Measurements from ENCODE around the gene AICDA. TPM values are rescaled to one million over a fixed set of nuclear protein-coding genes. Genes with fewer than 3 reads are reported as not detected.
A peak's percentile ranks its signal among the peaks of the same experiment; 100 is the strongest.
"Not testable (repeated sequence)": the region's sequence is repeated elsewhere in the genome, so short reads cannot be mapped to it uniquely, and the experiment has no call there.

Gene AICDA
- total RNA-seq, 1 experiment from 2014 or later = not detected

DNA sequence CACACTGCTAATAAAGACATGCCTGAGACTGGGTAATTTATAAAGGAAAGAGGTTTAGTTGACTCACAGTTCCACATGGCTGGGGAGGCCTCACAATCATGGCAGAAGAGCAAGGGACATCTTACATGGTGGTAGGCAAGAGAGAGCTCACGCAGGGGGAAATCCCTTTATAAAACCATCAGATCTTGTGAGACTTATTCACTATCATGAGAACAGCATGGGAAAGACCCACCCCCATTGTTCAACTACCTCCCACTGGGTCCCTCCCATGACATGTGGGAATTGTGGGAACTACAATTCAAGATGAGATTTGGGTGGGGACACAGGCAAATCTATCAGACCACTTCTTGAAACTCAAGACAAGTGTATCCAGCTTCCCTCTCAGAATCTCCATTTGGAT lies 1.2 kb upstream of the AICDA start:
- BruUV-seq (replicated peaks); intact Hi-C loops (cut with micrococcal nuclease); DNase-seq (ENCODE audit: low read depth, low spot score); POLR2A ChIA-PET; H3K9me2 ChIP-seq (ENCODE audit: insufficient read depth); H3K4me3 ChIP-seq (replicated peaks in 1 of 2; ENCODE audit: low read depth in 1 of 2, low read length in 2 of 2); H3K27me3 ChIP-seq (ENCODE audit: insufficient read depth, low read length); H3K4me1 ChIP-seq (ENCODE audit: control insufficient read depth in 1 of 2, insufficient read depth in 2 of 2, low read length in 2 of 2); ATAC-seq; H3K9ac ChIP-seq (ENCODE audit: low read length); H3K36me3 ChIP-seq (ENCODE audit: control insufficient read depth in 1 of 2, insufficient read depth in 2 of 2, low read length in 2 of 2); H2AFZ ChIP-seq (ENCODE audit: low read depth, low read length, poor library complexity, severe bottlenecking); H3K9me3 ChIP-seq (ENCODE audit: control insufficient read depth in 1 of 2, insufficient read depth in 1 of 2, low read depth in 1 of 2, low read length in 2 of 2); H4K20me1 ChIP-seq (ENCODE audit: insufficient read depth); H3K79me2 ChIP-seq (ENCODE audit: insufficient read depth, low read length); H3K27ac ChIP-seq (ENCODE audit: low read depth, low read length); RAD21 ChIA-PET (ENCODE audit: low non-redundant PET in 1 of 2, low total read pairs in 2 of 2, uncharacterized antibody in 2 of 2, unreplicated experiment in 2 of 2); H3K4me2 ChIP-seq (ENCODE audit: low read length): not testable (repeated sequence)
- CTCF ChIA-PET = interaction anchor here (3.8 kb wide), 1 partner anchor 70 kb away, joined by 11 read pairs; no protein-coding TSS in a partner anchor

DNA sequence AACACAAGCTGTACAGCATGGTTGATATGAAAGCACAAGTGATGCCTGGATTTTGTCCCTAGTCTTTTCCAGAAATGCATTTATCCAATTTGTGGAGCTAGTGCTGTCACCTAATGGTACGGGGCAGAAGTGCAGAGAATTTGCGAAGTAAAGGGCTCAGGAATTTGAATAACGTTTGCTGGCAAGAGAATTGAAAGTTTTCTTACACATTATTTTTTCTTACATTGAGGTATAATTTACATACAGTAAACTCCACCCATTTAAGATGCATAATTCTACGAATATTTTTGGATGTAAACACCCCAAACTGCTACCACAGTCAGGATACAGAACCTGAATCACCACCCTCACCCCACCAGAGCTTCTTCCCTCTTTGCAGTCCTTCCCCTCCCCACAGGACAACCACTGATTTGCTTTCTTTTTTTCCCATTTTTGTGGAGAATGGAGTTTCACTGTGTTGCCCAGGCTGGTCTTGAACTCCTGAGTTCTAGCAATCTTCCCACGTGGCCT lies 3.5 kb downstream of the AICDA start:
- TF ChIP-seq, protein P1, sequence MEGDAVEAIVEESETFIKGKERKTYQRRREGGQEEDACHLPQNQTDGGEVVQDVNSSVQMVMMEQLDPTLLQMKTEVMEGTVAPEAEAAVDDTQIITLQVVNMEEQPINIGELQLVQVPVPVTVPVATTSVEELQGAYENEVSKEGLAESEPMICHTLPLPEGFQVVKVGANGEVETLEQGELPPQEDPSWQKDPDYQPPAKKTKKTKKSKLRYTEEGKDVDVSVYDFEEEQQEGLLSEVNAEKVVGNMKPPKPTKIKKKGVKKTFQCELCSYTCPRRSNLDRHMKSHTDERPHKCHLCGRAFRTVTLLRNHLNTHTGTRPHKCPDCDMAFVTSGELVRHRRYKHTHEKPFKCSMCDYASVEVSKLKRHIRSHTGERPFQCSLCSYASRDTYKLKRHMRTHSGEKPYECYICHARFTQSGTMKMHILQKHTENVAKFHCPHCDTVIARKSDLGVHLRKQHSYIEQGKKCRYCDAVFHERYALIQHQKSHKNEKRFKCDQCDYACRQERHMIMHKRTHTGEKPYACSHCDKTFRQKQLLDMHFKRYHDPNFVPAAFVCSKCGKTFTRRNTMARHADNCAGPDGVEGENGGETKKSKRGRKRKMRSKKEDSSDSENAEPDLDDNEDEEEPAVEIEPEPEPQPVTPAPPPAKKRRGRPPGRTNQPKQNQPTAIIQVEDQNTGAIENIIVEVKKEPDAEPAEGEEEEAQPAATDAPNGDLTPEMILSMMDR (IDR thresholded peaks at IDR 0.05 in 2 of 3, conservative IDR thresholded peaks at IDR 0.05 in 1 of 3; ENCODE audit: borderline replicate concordance in 1 of 3, insufficient read depth in 1 of 3, low read depth in 2 of 3, low read length in 2 of 3) = peak; percentile 64 to 86 (median 76)
- TF ChIP-seq, protein P2, sequence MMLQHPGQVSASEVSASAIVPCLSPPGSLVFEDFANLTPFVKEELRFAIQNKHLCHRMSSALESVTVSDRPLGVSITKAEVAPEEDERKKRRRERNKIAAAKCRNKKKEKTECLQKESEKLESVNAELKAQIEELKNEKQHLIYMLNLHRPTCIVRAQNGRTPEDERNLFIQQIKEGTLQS (IDR thresholded peaks at IDR 0.05) = no peak
- TF ChIP-seq RAD21 (IDR thresholded peaks at IDR 0.05; ENCODE audit: low read depth) = peak; percentile 70
- peak overlapping the region; percentile 70 for H2AFZ ChIP-seq (ENCODE audit: low read depth, low read length, poor library complexity, severe bottlenecking)

More for the DNA sequence above, 3.5 kb downstream of the AICDA start:
- no peaks in the 10 kb centered on the region for H3K36me3 ChIP-seq (ENCODE audit: control insufficient read depth in 1 of 2, insufficient read depth in 2 of 2, low read length in 2 of 2)
- intact Hi-C loops (cut with micrococcal nuclease) = loop anchor here (2.0 kb wide), 1 partner anchor 64 kb away; no protein-coding TSS in a partner anchor
- DNase-seq (ENCODE audit: low read depth, low spot score) = peak; percentile 35
- no peaks in the 10 kb centered on the region for H3K79me2 ChIP-seq (ENCODE audit: insufficient read depth, low read length)
- H3K9me2 ChIP-seq (ENCODE audit: insufficient read depth) = no peaks in the 10 kb centered on the region
- no peaks in the 10 kb centered on the region for H3K27me3 ChIP-seq (ENCODE audit: insufficient read depth, low read length)
- no peaks in the 10 kb centered on the region for H4K20me1 ChIP-seq (ENCODE audit: insufficient read depth)
- RAD21 ChIA-PET (ENCODE audit: low non-redundant PET in 1 of 2, low total read pairs in 2 of 2, uncharacterized antibody in 2 of 2, unreplicated experiment in 2 of 2) = interaction anchor here (2.3 to 3.2 kb wide), 2 partner anchors 65 kb away, joined by 10 to 12 read pairs; no protein-coding TSS in a partner anchor
- POLR2A ChIA-PET = no interaction called here
- H3K9me3 ChIP-seq (ENCODE audit: control insufficient read depth in 1 of 2, insufficient read depth in 1 of 2, low read depth in 1 of 2, low read length in 2 of 2) = no peaks in the 10 kb centered on the region
- no peak overlapping the region for H3K9ac ChIP-seq (ENCODE audit: low read length)
- H3K4me2 ChIP-seq (ENCODE audit: low read length) = peak overlapping the region; percentile 29
- BruUV-seq (replicated peaks) = no TSS peak
- CTCF ChIA-PET = interaction anchor here (0.6 to 4.2 kb wide), 15 partner anchors 9 to 440 kb away, joined by 3 to 51 read pairs (median 5); no protein-coding TSS in a partner anchor
- ATAC-seq = peak; percentile 87
- H3K27ac ChIP-seq (ENCODE audit: low read depth, low read length) = no peak overlapping the region
- no peak overlapping the region for H3K4me3 ChIP-seq (replicated peaks in 1 of 2; ENCODE audit: low read depth in 1 of 2, low read length in 2 of 2)
- H3K4me1 ChIP-seq (ENCODE audit: control insufficient read depth in 1 of 2, insufficient read depth in 2 of 2, low read length in 2 of 2) = no peaks in the 10 kb centered on the region

All from HCT116 (cell line).